Spleen (tissue), 7 donors: ENCODE measurements around the gene BZW2.

Source experiments
- POLR2A ChIP-seq, 3 donors: fragments of 450-650 bp; IDR thresholded peaks; one replicate each; pipeline ENCODE4 v1.5.1; 2017; ENCODE audit warnings: antibody characterized with exemption in 3 of 3, mild to moderate bottlenecking in 1 of 3
- POLR2AphosphoS5 ChIP-seq, 3 donors: sonication (generic); formaldehyde crosslinking; IDR thresholded peaks; one replicate each; pipeline ENCODE4 v1.5.1; 2017; ENCODE audit warnings: antibody characterized with exemption in 3 of 3
- TF ChIP-seq, protein P1 (sequence below), 11 experiments: fragments of 200-600 bp in 7 of 11; fragments of 450-650 bp in 4 of 11; sonication (generic) in 4 of 11; IDR thresholded peaks in 8 of 11; conservative IDR thresholded peaks in 3 of 11; 1 replicate in 7 of 11; 2 replicates in 4 of 11; pipeline versions ENCODE4 v1.4.0 to v1.8.0; 2016 to 2021; ENCODE audit warnings: antibody characterized with exemption in 11 of 11, inconsistent platforms in 4 of 11, mild to moderate bottlenecking in 1 of 11
- donor health status: DM: no; HTN: no; CAD: no; lungs with moderate emphysema.
- donor health status: DM: no; HTN: no; CAD: no.
- donor health status: DM: no; HTN: no; CAD: no.

DNA sequence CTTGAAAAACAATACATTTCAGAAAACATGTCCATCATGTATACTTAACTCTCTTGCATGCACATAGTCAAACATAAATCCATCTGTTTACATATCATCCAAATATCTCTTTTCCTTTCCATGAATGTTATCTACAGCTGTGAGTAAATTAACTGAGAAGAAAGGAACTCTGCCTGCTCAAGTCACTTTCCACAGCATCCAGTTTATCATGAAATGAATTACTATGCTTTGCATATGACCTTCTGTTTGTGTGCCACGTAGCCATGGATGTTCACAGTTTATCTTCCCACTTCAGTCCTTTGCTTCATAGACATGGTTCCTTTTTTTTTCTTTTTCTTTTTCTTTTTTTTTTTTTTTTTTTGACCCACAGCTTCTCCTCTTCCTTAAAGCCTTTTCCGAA, 39.6 kb downstream of the BZW2 start:
- no peak for TF ChIP-seq POLR2AphosphoS5 (IDR thresholded peaks at IDR 0.05)
- TF ChIP-seq, protein P1, sequence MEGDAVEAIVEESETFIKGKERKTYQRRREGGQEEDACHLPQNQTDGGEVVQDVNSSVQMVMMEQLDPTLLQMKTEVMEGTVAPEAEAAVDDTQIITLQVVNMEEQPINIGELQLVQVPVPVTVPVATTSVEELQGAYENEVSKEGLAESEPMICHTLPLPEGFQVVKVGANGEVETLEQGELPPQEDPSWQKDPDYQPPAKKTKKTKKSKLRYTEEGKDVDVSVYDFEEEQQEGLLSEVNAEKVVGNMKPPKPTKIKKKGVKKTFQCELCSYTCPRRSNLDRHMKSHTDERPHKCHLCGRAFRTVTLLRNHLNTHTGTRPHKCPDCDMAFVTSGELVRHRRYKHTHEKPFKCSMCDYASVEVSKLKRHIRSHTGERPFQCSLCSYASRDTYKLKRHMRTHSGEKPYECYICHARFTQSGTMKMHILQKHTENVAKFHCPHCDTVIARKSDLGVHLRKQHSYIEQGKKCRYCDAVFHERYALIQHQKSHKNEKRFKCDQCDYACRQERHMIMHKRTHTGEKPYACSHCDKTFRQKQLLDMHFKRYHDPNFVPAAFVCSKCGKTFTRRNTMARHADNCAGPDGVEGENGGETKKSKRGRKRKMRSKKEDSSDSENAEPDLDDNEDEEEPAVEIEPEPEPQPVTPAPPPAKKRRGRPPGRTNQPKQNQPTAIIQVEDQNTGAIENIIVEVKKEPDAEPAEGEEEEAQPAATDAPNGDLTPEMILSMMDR (IDR thresholded peaks at IDR 0.05 in 8 of 11, conservative IDR thresholded peaks at IDR 0.05 in 3 of 11) = no peak
- no peak for TF ChIP-seq POLR2A (IDR thresholded peaks at IDR 0.05)
